Breast epithelium (tissue), 4 donors: ENCODE data around the gene NATD1. TPM values are rescaled to one million over a fixed set of nuclear protein-coding genes. Genes with fewer than 3 reads are reported as not detected.
"Not testable (repeated sequence)": the region's sequence is repeated elsewhere in the genome, so short reads cannot be mapped to it uniquely, and the experiment has no call there.

Experiments used
- DNase-seq, 2 donors: peaks; one replicate each; pipeline ENCODE4 v3.0.0-alpha.2; 2019; ENCODE audit warnings: low spot score in 2 of 2
- H3K27ac ChIP-seq, 2 donors: fragments of 200-600 bp; sonication (generic) in 1 of 2; one replicate each; pipeline ENCODE4 v1.5.1; 2016 to 2019; ENCODE audit warnings: mild to moderate bottlenecking in 1 of 2
- H3K27me3 ChIP-seq, 2 donors: fragments of 200-600 bp; sonication (generic) in 1 of 2; one replicate each; pipeline versions ENCODE4 v1.5.1 to v1.6.0; 2017 to 2019; ENCODE audit warnings: control low read depth in 1 of 2, mild to moderate bottlenecking in 1 of 2
- H3K36me3 ChIP-seq: fragments of 200-600 bp; one replicate; pipeline ENCODE4 v1.5.1; 2019
- H3K4me1 ChIP-seq, 2 donors: fragments of 200-600 bp; sonication (generic); one replicate each; pipeline ENCODE4 v1.5.1; 2016 to 2019; ENCODE audit warnings: control low read depth in 1 of 2
- H3K4me3 ChIP-seq, 3 donors: fragments of 200-600 bp; sonication (generic); 1 replicate in 2 of 3; 2 replicates in 1 of 3; pipeline ENCODE4 v1.5.1; 2016 to 2019; ENCODE audit warnings: mild to moderate bottlenecking in 3 of 3, moderate library complexity in 2 of 3
- H3K9me3 ChIP-seq, 2 donors: fragments of 200-600 bp; sonication (generic) in 1 of 2; one replicate each; pipeline ENCODE4 v1.5.1; 2016 to 2019; ENCODE audit warnings: control low read depth in 1 of 2
- CTCF ChIP-seq, 3 donors: fragments of 450-650 bp; IDR thresholded peaks; one replicate each; pipeline ENCODE4 v1.5.1; 2016 to 2017; ENCODE audit warnings: antibody characterized with exemption in 3 of 3, mild to moderate bottlenecking in 3 of 3, moderate library complexity in 3 of 3
- POLR2A ChIP-seq: fragments of 450-650 bp; IDR thresholded peaks from one replicate; pipeline ENCODE4 v1.6.1; 2016; ENCODE audit warnings: antibody characterized with exemption, mild to moderate bottlenecking, moderate library complexity
- POLR2AphosphoS5 ChIP-seq, 3 donors: sonication (generic); formaldehyde crosslinking; IDR thresholded peaks; one replicate each; pipeline ENCODE4 v1.6.1; 2017; ENCODE audit warnings: antibody characterized with exemption in 3 of 3
- intact Hi-C: fragments of 100-400 bp; cut with DNase I; formaldehyde crosslinking; loops from one replicate; pipeline ENCODE4 v1.15.1; 2023; ENCODE audit warnings: low total_unique reads
- total RNA-seq, 3 donors: library from RNA; depleted of rRNA; stranded (reverse); fragments of >200 nt; gene quantifications; one replicate each; pipeline ENCODE4 v1.1.0, GENCODE V29; 2016

The NATD1 gene
- total RNA-seq, 3 donors from 2014 or later: 8.2 to 11.8 (median 8.6) TPM

- Histone ChIP-seq H3K4me1 (peaks cover 0 to 4% of the 10 kb centered on the region in 2 donors), H3K27ac (no peak overlapping the region), H3K27me3 (no peaks in the 10 kb centered on the region), H3K9me3 (no peaks in the 10 kb centered on the region), H3K4me3 (no peak overlapping the region), H3K36me3 (no peaks in the 10 kb centered on the region)
- DNase-seq: no peak
- intact Hi-C loops: no loop called here
- no peak for TF ChIP-seq POLR2AphosphoS5 (IDR thresholded peaks at IDR 0.05)
- no peak for TF ChIP-seq POLR2A
- TF ChIP-seq CTCF (IDR thresholded peaks at IDR 0.05): no peak
Measured at GRCh38 chr17:21198411-21198810, 54.8 kb downstream of the NATD1 start.

- no peaks in the 10 kb centered on the region for H3K36me3 ChIP-seq
- H3K27me3 ChIP-seq: no peaks in the 10 kb centered on the region
- no peak overlapping the region for H3K4me3 ChIP-seq
- H3K27ac ChIP-seq: no peak overlapping the region
- intact Hi-C loops: no loop called here
- H3K9me3 ChIP-seq: no peaks in the 10 kb centered on the region
- peaks cover 0 to under 1% of the 10 kb centered on the region in 2 donors for H3K4me1 ChIP-seq
- TF ChIP-seq CTCF (IDR thresholded peaks at IDR 0.05): no peak
- DNase-seq: no peak
Measured at GRCh38 chr17:21196126-21196525, 57.1 kb downstream of the NATD1 start.

DNA sequence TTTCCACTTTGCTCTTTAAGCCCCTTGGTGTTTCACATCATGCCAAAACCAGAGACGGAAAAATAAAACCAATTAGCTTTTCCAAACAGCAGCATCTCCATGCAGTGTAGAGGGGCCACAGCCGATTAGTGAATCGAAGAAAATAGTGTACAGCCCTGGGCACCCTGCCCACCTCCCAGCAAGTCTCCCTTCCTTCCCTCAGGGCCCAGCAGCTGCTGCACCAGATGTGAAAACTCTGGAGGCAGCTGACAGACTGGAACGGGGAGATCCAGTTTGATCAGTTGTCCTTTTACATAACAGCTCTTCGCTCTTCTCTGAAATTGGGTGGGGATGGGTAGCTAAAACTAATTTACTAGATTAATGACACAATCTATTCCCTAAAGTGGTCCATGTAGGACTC, 58.5 kb downstream of the NATD1 start:
- TF ChIP-seq POLR2A (no peak), CTCF (IDR thresholded peaks at IDR 0.05) (no peak), POLR2AphosphoS5 (IDR thresholded peaks at IDR 0.05) (no peak)
- Histone ChIP-seq H3K9me3 (no peaks in the 10 kb centered on the region), H3K4me1 (no peaks in the 10 kb centered on the region), H3K27me3 (no peaks in the 10 kb centered on the region), H3K36me3 (no peaks in the 10 kb centered on the region), H3K4me3 (peak overlapping the region in 2 of 3 donors; percentile 0 to 3), H3K27ac (peak overlapping the region; percentile 40 to 50)
- intact Hi-C loops: no loop called here
- no peak for DNase-seq

GRCh38 chr17:21194226-21194625, 59.0 kb downstream of the NATD1 start:
- no peaks in the 10 kb centered on the region for H3K36me3 ChIP-seq
- no peaks in the 10 kb centered on the region for H3K4me1 ChIP-seq
- no peak for DNase-seq
- TF ChIP-seq CTCF (IDR thresholded peaks at IDR 0.05) (no peak), POLR2A (no peak), POLR2AphosphoS5 (IDR thresholded peaks at IDR 0.05) (no peak)
- H3K9me3 ChIP-seq: no peaks in the 10 kb centered on the region
- peak overlapping the region in 2 of 3 donors; percentile 0 to 3 for H3K4me3 ChIP-seq
- H3K27ac ChIP-seq: peak overlapping the region; percentile 40 to 50
- H3K27me3 ChIP-seq: no peaks in the 10 kb centered on the region
- intact Hi-C loops: no loop called here

GRCh38 chr17:21193031-21193430, 60.2 kb downstream of the NATD1 start:
- no peaks in the 10 kb centered on the region for H3K36me3 ChIP-seq
- H3K9me3 ChIP-seq: no peaks in the 10 kb centered on the region
- H3K27me3 ChIP-seq: no peaks in the 10 kb centered on the region
- H3K27ac ChIP-seq: no peak overlapping the region
- intact Hi-C loops: no loop called here
- no peaks in the 10 kb centered on the region for H3K4me1 ChIP-seq
- no peak overlapping the region for H3K4me3 ChIP-seq
- TF ChIP-seq POLR2AphosphoS5 (IDR thresholded peaks at IDR 0.05) (no peak), CTCF (IDR thresholded peaks at IDR 0.05) (no peak), POLR2A (no peak)
- no peak for DNase-seq

GRCh38 chr17:21192414-21192813, 60.8 kb downstream of the NATD1 start:
- intact Hi-C loops, H3K4me3 ChIP-seq, H3K36me3 ChIP-seq, DNase-seq, H3K27me3 ChIP-seq, H3K9me3 ChIP-seq, H3K27ac ChIP-seq, H3K4me1 ChIP-seq: not testable (repeated sequence)
